Endothelial cell of umbilical vein (primary cell): Measurements from ENCODE around the gene ZNF620.

Experiments used
- JUN ChIP-seq: IDR thresholded peaks from 2 replicates; pipeline ENCODE4 v1.6.1; 2011; ENCODE audit warnings: borderline replicate concordance, low read depth; ENCODE audit not compliant: insufficient read length, insufficient read depth
- TF ChIP-seq, protein P1 (sequence below), 2 donors: IDR thresholded peaks; 1 replicate in 1 of 2; 2 replicates in 1 of 2; pipeline ENCODE4 v1.5.1; 2011; ENCODE audit warnings: low read length in 2 of 2, mild to moderate bottlenecking in 2 of 2, moderate library complexity in 2 of 2, control low read depth in 1 of 2, inconsistent platforms in 1 of 2, low read depth in 1 of 2; ENCODE audit not compliant: insufficient read depth in 1 of 2; ENCODE audit errors: extremely low read depth in 1 of 2

DNA sequence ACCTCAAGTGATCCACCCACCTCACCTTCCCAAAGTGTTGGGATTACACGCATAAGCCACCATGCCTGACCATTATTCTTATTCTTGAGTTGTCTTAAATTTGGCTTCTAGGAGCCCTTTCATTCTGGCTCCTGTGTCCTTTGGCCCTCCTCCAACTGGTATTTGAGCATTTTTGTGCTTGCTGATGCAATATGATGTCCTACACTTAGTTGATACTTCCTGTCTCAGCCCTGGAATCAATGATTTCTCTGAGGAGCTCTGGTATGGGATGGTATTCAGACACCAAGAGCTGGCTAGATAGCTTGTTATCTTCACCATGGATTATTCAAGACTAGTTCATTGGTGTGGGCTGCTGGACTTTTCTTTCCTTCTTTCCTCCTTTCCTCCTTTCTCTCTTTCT lies 44.3 kb downstream of the ZNF620 start:
- TF ChIP-seq, protein P1, sequence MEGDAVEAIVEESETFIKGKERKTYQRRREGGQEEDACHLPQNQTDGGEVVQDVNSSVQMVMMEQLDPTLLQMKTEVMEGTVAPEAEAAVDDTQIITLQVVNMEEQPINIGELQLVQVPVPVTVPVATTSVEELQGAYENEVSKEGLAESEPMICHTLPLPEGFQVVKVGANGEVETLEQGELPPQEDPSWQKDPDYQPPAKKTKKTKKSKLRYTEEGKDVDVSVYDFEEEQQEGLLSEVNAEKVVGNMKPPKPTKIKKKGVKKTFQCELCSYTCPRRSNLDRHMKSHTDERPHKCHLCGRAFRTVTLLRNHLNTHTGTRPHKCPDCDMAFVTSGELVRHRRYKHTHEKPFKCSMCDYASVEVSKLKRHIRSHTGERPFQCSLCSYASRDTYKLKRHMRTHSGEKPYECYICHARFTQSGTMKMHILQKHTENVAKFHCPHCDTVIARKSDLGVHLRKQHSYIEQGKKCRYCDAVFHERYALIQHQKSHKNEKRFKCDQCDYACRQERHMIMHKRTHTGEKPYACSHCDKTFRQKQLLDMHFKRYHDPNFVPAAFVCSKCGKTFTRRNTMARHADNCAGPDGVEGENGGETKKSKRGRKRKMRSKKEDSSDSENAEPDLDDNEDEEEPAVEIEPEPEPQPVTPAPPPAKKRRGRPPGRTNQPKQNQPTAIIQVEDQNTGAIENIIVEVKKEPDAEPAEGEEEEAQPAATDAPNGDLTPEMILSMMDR (IDR thresholded peaks at IDR 0.05; ENCODE audit: extremely low read depth in 1 of 2, insufficient read depth in 1 of 2, low read depth in 1 of 2, low read length in 2 of 2): no peak
- TF ChIP-seq JUN: no peak
